Inflammatory macrophage (primary cell): ENCODE results near the gene SLC22A12.
A peak's percentile ranks its signal among the peaks of the same experiment; 100 is the strongest.

ENCODE experiments used
- DNase-seq, 2 donors: peaks; one replicate each; pipeline ENCODE4 v3.0.0-alpha.2; 2020 to 2022

Gene SLC22A12

DNA sequence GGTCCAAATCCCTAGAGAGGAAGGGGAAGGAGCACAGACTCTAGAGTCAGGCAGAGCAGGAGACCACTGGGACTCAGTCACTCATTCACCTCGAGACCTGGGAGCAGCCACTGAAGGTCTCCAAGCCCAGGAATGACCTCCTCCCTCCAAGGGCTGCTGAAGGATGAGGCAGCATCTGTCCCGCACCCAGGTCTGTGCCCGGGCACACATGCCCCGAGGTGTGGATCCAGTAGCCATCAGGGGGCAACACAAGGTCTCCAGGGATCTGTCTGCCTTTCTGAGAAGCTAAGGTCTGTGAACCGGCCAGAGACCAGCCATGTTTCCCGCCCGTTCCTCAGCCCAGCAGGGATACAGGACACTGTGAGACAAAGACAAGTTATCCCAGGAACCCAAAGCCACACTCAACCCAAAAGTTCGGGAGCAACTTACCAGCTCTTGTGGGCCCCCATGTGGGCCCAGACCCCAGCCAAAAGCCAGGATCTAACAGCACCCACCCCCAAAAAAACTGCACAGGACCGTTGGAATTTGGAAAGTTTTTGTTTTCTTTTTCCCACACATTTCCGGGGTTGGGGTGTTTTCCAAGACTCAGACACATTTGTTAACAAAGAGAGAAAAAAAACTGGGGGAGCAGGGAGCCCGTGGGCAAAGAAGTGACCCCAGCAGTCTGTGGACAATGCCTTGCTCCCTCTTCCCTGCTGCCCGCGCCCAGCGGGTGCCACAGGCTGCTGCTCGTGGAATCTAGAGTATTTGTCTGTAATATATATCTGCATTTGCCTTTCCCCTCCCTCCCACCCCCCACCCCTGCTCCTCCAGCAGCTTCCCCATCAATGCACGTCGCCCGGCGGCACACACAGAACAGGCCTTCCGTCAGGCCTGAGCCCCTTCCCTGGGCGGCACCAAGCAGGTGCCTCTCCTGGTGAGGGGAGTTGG lies 14.9 kb downstream of the SLC22A12 start:
- no peak for DNase-seq

DNA sequence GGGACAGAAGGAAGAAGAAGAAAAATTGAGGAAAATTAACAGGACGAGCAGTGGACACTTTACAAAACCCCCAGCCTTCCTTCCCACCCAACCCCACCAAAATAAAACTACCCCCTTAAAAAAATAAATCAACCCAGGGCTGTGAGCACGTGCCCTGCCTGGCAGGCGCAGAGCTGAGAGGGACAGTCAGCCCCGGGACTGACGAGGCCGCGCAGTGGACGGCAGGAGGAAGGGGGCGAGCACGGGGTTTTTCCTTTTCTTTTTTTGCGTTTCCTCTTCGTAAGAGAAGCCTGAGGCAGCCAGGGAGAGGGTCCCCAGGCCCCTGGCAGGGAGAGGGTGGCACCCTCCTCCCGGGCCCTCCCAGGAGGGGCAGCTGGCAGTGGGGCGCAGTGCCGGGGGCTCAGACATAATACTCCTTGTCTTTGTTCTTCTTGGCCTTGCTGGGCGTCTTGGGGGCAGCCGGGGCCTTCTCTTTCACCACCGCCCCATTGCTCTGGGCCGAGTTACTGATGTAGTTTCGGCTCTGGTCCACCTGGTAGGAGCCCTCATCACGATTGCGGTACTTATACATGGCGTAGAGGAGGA lies 15.9 kb downstream of the SLC22A12 start:
- DNase-seq = no peak

DNA sequence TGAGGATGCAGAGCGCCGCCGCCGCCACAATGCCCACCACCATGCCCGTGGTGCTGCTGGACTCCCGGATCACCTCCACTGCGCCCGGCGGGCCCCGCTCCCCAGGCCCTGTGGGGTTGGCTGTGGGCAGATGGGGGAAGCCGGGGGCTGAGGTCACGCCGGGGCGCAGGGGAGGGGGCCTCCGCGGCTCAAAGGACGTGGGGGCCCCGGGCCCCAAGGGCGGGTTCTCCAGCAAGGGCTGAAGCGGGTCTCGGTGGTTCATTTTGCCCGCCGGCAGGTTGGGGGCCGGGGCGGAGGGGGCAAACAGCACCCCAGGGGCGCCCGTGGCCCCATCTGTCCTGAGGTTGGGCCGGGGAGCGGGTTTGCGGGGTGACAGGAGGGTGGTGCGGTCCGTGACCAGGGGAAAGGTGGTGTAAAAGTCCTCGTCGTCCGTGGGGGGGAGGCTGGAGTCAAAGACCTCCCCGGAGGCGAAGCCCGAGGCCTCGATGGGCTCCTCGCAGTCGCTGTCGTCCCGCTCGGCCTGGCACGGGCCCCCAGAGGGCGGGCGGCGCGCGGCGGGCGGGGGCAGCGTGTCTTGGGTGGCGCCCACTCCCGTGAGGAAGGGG lies 16.5 kb downstream of the SLC22A12 start:
- DNase-seq = no peak

GRCh38 chr11:64608046-64608445 lies 17.0 kb downstream of the SLC22A12 start:
- DNase-seq = no peak

DNA sequence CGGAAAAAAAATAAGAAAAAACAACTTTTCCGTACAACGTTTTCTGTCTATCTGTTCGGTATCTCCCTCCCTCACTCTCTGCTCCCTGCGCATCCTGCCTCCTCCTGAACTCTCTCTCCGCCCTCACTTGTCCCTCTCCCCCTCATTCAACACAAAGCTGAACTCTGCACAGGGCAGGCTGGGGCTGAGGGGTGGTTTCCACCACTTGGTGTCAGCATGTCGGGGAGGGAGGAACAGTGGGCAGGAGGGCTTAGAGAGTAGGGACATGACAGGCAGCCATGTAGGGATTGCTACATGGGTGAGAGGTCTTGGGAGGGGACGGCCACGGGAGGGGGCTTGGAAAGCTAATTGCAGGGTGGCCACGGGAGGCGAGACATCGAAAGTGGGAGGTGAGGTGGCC lies 17.6 kb downstream of the SLC22A12 start:
- no peak for DNase-seq

DNA sequence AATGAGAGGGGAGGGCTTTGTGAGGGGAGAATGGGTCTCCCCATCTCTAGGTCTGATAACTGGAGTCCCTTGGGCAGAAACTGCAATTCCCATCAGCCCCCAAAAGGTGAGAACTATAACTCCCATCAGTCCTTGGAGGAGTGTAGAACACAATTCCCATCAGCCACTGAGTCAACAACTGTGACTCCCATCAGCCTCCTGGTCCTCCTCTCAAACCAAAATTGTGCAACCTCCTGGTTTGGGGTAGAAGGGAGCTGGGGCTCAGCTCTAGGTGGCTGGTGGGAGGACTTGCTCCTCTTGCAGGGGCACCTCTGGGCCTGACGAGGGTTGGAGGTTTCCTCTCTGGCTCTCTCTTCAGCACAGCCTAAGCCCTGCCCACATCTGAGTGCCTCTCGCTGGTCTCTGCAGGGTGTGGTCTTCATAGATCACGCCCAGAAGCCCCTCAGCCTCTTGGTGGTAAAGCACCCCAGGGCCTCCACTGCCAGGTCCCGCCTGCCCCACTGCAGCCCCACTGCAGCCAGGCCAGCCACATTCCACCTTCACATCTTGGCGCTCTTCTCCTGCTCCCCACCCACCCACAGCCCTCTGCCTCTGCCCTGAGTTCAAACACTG lies 18.5 kb downstream of the SLC22A12 start:
- no peak for DNase-seq

GRCh38 chr11:64610596-64610995 lies 19.6 kb downstream of the SLC22A12 start:
- no peak for DNase-seq

GRCh38 chr11:64611176-64611575 lies 20.2 kb downstream of the SLC22A12 start:
- DNase-seq = no peak

GRCh38 chr11:64611869-64612646 lies 21.0 kb downstream of the SLC22A12 start:
- DNase-seq = peak; percentile 55 to 69

DNA sequence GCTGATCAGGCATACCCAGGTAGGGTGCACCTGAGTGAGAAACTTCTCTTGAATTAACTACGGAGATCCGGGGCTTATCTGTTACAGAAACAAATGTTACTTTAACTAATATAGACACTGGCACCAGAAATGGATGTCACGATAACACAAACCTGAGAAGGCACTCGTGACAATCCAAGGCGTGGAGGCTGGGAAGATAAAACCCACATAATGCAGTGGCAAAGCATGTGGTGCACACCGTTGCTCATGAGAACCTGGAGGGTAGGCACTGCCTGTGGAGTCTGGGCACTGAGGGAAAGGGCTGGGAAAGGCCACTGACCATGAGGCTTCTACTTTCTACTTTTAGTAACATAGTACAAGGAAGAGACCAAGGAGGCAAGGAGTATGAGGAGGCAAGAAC lies 22.6 kb downstream of the SLC22A12 start:
- no peak for DNase-seq

DNA sequence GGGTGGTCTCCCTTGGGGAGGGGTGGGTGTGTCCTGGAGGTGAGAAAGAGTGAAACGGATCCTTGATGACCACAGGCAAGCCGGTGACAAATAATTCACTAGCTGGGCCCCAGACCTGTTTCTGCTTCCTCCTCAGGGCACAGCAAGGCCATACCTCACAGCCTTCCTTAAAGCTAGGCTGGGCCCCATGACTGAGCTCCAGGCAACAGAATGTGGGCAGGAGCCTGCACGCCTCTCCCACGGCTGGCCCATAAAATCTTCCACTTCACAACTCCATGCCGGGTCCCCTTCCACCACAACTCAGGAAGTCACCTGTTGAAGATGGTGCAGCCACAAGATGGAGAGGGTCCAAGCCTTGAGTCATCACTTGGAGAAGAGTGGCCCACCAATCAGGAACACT lies 23.9 kb downstream of the SLC22A12 start:
- DNase-seq = peak; percentile 30 to 78

DNA sequence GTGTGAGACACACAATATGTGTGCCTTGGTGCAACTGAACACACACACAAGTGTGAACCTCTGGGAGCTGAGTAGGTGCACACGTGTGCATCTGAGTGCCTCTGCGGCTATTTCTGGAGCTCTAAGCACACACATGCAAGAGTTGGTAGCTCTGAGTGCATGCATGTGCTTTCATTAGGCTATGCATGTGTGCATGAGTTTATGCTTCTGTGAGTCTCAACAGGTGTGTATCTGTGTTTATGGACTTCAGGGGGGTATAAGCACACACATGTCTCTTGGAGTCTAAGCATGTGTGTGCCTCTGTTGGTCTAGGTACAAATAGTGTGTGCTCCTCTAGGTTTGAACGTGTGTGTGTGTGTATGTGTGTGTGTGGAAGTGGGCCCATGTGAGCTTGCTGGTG lies 25.8 kb downstream of the SLC22A12 start:
- DNase-seq = no peak

GRCh38 chr11:64619196-64619595 lies 28.2 kb downstream of the SLC22A12 start:
- DNase-seq = no peak

DNA sequence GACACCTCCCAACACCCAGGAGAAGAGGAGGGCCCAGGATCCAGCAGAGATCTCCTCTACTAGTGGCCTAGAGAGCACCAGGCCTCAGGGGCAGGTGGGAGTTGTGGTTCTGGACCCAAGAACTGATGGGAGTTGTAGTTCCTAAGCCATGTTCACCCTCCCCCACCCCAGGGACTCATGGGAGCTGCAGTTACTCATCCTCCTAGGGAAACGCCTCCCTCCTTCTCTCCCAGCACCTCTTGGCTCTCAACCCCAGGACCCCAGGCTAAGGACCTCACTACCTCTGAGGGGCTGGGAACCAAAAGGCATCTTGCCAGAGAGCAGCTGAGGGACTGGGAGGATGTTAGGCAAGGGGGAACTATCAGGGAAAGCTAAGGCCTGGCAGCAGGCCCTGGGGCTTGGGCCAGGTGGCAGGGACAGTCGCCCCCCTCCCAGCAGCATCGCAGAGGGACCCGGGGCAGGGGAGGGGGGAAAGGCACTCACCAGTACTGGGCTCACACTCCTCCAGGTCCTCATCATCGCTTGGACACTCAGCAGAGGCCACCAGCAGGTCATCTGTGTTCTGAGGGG lies 28.9 kb downstream of the SLC22A12 start:
- peak in 1 of 2 donors; percentile 7 for DNase-seq

GRCh38 chr11:64620381-64620971 lies 29.5 kb downstream of the SLC22A12 start:
- DNase-seq = no peak

- no peak for DNase-seq
Measured at GRCh38 chr11:64621283-64622019, 30.4 kb downstream of the SLC22A12 start.

DNA sequence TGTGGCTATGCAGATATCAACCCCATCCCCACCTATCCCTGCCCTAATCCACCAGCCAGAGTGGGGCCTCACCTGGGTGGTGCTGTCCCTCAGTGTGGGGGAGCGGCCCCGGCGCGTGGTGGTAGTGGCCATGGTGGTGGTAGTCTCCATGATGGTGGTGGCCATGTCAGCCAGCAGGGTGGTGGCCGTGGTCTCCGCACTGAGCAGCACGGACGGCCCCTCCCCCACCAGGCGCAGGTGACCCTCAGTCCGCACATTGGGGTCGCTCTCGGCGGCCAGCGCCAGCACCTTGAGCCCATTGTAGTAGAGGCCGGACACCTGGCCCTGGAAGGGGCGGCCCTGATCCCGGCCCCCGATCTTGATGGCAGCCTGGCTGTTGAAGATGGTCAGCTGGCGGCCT lies 31.7 kb downstream of the SLC22A12 start:
- no peak for DNase-seq

- DNase-seq = peak; percentile 77 to 79
Measured at GRCh38 chr11:64624883-64625481, 34.0 kb downstream of the SLC22A12 start.

DNA sequence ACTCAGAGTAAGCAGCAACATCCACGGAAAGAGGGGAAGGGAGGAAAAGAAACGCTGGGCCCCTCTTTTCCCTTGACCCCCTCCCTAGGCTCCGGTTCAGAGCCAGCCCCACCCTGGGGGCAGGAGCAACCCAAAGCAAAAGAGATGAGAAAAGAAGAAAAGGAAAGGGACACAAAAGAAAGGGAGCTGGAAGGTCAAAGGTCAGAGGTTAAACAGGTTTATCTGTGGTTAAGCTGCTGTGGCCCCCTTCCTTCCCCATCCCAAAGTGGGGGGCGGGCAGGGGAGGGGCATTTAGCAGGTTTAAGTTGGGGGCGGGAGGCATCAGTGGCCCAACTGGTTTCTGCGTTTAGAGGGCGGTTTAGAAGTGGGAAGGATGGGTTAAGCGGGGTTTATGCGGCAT lies 35.6 kb downstream of the SLC22A12 start:
- DNase-seq = no peak

GRCh38 chr11:64627371-64627770 lies 36.4 kb downstream of the SLC22A12 start:
- no peak for DNase-seq

DNA sequence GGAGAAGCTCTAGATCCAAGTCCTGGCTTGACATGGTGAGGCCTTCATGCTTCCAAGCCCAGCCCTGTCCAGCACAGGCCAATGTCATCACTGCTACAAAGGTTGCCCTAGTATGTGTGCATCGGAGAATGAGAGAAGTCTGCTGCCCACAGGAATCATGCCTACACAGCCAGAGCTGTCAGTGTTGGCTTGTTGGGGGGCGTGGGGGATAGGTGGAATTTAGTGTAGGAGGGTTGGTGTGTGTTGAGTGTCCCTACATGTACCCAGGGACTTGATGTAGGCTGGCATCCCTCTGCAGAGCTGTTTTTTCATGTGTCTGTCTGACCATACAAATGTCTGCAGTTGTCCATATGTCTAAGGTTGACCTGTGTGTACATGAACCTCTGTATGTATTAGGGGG lies 37.6 kb downstream of the SLC22A12 start:
- no peak for DNase-seq
